ENCODE measurements around the gene MFRP. TPM values are rescaled to one million over a fixed set of nuclear protein-coding genes. Genes with fewer than 3 reads are reported as not detected.

The MFRP gene
- total RNA-seq, 1 donor, result not detected

- DNase-seq (ENCODE audit: low read depth in 2 of 3, low spot score in 2 of 3), result peak in 1 of 3 donors; percentile 62
Measured at GRCh38 chr11:119359365-119360214, 13.1 kb upstream of the MFRP start.

- DNase-seq (ENCODE audit: low read depth in 2 of 3, low spot score in 2 of 3), result no peak
Measured at GRCh38 chr11:119357074-119357473, 10.6 kb upstream of the MFRP start.

DNA sequence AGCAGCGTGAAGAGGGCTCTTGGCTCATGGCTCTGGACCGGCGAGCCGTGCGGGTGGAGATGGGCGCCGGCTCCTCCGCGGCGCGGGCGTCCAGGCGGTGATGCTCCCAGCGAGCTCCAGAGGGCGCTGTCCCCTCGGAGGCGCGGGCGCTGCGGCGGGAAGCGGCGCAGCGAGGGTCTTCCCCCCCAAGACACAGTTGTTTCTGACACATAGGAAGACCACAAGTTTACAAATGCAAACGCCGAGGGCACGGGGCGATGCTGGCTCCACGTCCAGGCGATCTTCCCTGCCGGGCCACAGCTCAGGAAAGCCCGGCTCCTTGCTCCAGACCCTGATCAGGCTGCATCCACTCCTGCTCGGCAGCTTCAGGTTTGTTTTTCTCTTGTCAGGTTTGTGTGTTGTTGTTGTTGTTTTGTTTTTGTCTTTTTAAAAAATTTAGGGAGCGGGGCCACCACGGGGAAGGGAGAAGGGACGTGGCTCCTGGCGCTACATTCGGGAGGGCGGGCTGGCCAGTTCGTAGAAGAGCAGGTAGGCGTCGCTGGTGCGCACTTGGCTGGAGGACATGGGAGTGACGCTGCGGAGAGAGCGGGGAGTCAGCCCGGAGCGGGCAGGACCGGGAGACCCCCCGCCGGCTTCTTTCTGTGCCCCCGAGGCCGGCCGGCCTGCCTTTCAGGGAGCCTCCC lies 10.0 kb upstream of the MFRP start:
- peak; percentile 54 to 83 (median 73) for DNase-seq (ENCODE audit: low read depth in 2 of 3, low spot score in 2 of 3)

DNA sequence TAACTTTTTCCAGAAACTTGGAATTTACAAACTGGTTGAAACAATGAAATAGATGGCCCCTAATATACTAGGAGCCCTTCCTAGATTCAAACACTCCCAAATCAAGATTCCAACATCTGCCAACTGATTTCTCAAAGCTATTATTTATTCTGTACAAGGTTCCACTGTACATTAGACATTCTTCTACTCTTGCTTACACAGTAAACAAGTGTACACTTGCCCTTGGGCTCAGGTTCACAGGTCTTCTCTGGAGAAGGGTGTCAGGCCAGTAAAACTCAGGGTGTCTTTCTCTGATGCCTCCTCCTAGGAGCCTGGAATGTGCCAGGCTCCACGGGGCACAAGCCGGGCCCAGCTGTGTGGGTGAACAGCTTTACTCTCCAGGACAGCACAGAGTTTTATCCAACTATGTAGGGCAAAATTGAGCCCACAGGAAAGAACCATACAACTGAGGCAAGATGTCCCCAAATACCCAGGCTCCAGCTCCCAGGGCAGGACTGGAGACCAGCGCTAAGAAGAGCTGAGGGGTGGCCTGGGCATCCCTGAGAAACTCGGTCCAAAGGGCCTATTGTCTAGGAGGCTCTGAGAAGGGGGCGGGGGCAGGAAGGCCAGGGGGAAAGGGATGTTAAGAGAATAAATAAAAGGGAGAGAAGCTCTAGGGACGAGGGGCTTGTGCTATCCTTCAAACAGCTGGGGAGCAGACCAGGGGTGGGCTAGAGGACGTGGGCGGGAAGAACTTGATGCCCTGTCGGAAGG lies 8.8 kb upstream of the MFRP start:
- no peak for DNase-seq (ENCODE audit: low read depth in 2 of 3, low spot score in 2 of 3)

- DNase-seq (ENCODE audit: low read depth in 2 of 3, low spot score in 2 of 3), result no peak
Measured at GRCh38 chr11:119352857-119353260, 6.4 kb upstream of the MFRP start.

GRCh38 chr11:119351232-119351631 lies 4.7 kb upstream of the MFRP start:
- DNase-seq (ENCODE audit: low read depth in 2 of 3, low spot score in 2 of 3), result no peak

DNA sequence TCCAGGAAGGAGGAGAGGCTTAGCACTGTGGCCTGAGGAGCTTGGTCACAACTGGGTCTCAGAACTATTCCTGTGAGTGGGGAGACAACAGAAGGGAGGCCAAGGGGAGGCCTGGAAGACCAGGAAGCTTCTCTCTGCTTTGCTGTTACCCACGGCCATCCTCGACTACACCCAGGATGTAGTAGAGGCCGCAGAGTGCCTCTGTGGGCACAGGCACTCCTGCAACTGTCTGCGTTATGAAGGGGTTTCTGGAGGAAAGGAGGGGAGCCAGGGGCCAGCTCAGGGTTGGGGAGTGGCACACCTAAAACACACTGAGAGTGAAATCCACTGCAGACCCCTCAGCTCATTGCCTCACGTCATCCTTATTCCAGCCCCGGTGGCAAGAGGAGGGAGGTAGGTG lies 3.8 kb upstream of the MFRP start:
- no peak for DNase-seq (ENCODE audit: low read depth in 2 of 3, low spot score in 2 of 3)

DNA sequence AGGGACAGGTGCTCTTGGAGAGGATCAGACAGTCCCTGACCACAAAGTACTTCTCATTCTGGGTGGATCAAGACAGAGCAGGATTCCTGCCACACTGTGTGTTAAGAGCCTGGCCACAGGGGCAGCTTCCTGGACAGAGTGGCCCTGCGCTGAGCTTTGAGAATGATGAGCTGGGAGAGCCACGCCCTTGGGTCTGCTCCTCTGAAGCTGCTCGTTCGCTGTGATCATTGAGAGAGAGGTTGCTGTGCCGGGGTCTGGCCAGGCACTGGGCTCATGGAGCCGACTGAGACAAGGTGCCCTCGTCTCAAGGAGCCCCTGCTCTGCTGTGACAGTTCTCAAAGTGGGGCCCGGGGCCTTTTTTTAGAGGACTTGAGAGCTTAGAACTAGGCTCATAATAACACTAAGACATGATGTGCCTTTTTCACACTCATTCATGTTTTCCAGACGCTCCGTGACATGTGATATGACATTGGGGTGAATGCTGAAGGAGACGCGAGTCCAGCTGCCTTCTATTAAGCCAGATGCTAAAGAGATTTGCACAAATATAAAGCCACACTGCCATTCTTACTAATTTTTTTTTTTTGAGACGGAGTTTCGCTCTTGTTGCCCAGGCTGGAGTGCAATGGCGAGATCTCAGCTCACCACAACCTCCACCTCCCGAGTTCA lies 1.6 kb upstream of the MFRP start:
- DNase-seq (ENCODE audit: low read depth in 2 of 3, low spot score in 2 of 3), result no peak

GRCh38 chr11:119347242-119347641 lies 737 bp upstream of the MFRP start:
- no peak for DNase-seq (ENCODE audit: low read depth in 2 of 3, low spot score in 2 of 3)

DNA sequence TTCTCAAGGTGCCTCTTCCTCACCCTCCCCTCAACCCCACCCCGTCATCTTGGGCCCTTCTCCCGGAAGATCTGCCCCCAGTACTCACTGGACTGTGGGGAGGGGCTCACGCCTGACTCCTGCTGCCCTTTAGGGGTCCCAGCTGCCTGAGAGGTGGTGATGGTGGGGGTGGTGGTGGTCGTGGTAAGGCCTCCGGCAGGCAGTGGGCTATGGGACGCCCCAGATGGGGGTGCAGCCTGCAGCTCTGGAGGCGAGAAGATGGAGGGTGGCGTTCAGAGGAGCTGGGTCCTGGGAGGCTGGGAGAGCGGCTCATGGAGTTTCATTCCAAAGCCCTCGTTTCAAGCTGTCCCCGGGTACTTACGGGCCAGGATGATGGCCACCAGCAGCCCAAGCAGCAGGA lies 820 bp downstream of the MFRP start:
- DNase-seq (ENCODE audit: low read depth in 2 of 3, low spot score in 2 of 3), result no peak

GRCh38 chr11:119344291-119345010 lies 2.1 kb downstream of the MFRP start:
- DNase-seq (ENCODE audit: low read depth in 2 of 3, low spot score in 2 of 3), result no peak

DNA sequence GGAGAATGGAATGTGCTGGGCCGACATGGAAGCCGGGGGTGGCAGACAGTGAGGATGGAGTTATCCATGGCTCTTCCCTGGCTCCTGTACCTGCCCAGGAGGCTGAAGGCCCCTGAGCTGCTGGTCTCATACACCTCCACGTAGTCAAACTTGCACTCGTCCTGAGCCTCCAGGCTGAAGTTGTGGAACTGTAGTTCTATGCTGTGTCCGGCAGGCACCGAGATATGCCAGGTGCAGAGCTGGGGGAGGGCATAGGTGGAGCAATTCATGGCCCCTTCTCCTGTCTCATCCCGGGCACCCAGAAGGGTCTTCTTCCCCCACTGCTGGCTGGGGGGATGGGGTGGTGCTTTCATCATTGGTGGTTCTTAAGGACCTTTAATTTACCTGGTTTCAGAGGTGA lies 2.8 kb downstream of the MFRP start:
- no peak for DNase-seq (ENCODE audit: low read depth in 2 of 3, low spot score in 2 of 3)

GRCh38 chr11:119342362-119343130 lies 4.0 kb downstream of the MFRP start:
- no peak for DNase-seq (ENCODE audit: low read depth in 2 of 3, low spot score in 2 of 3)

- DNase-seq (ENCODE audit: low read depth in 2 of 3, low spot score in 2 of 3), result no peak
Measured at GRCh38 chr11:119342023-119342300, 4.5 kb downstream of the MFRP start.

DNA sequence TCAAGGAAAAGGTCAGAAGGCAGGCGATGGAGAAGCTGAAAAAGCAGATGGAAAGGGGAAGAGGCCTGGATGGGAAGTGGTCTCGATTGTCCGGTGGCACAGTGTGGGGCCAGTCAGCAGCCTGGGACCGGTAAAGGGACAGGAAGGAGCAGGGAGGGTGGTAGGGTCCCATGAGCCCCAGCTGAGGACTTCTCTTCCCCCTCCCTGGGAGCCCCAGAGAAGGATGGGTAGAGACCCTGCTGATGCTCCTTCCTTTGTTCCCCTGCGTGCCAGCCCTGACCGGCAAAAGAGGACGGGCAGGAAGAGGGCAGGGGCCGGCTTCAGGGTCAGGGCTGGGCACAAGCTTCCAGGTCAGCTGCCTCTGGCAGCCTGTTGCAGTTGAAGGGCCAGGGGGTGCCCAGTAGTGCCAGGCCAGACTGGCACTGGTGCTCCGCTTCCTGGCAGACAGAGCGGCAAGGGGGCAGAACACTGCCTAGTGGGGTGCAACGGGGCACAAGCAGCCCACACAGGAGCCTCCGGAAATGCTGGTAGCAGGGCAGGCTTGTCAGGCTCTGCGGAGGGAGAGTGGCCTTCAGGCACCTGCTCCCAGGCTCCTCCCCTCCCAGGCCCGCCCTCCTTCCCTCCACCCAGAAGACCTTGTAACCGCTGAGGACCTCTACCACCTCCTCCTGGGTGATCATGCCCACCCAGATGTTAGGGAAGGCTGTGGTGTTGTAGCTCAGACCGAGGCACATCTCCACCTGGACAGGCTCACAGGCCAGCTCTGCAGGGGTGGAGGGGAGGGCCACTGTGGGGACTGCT lies 5.1 kb downstream of the MFRP start:
- peak in 1 of 3 donors; percentile 39 for DNase-seq (ENCODE audit: low read depth in 2 of 3, low spot score in 2 of 3)

DNA sequence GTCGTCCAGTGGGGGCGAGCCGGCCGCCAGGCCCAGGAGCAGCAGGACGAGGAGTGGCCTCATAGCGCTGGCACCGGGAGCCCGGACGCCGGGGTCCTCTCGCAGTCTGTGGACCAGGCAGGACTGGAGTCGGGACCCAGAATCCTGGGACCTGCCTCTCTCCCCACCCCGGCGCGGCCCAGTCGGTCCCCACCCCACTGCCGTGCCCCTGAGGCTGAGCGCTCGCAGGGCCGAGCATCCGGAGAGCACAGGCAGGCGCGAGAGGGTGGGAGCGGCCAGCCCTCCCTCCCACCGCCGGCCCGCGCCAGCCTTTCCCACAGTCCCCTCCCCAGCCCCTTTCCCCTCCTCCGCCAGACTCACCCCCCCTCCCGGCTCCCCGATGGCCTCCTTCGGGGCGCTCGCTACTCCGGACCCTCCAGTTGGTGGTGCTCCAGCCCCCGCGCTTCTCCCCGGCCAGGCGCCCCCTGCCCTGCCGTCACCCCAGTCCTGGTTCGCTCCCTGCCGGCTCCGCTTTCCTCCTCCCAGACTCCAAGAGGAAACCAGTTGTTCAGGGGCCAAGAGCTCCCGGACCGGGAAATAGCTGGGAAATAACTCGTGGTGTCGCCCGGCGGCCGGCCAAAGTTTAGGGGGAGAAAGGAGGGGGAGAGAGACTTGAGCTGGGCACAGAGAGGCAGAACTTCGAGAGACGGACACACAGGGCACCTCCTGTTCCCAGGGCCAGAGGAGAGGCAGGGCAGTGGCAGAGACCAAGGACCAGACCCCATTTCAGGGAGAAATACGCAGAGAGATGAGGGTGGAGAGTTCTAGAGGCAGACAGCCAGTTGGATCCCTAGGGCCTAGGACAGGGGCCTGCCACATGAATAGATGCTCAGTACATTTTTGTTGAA lies 5.9 kb downstream of the MFRP start, which contains the start of gene C1QTNF5:
Gene C1QTNF5 (minus strand): TSS at position 549 of the 887 bp plus-strand sequence. CDS start 486 bp downstream, at position 63.
- DNase-seq (ENCODE audit: low read depth in 2 of 3, low spot score in 2 of 3), result no peak

DNA sequence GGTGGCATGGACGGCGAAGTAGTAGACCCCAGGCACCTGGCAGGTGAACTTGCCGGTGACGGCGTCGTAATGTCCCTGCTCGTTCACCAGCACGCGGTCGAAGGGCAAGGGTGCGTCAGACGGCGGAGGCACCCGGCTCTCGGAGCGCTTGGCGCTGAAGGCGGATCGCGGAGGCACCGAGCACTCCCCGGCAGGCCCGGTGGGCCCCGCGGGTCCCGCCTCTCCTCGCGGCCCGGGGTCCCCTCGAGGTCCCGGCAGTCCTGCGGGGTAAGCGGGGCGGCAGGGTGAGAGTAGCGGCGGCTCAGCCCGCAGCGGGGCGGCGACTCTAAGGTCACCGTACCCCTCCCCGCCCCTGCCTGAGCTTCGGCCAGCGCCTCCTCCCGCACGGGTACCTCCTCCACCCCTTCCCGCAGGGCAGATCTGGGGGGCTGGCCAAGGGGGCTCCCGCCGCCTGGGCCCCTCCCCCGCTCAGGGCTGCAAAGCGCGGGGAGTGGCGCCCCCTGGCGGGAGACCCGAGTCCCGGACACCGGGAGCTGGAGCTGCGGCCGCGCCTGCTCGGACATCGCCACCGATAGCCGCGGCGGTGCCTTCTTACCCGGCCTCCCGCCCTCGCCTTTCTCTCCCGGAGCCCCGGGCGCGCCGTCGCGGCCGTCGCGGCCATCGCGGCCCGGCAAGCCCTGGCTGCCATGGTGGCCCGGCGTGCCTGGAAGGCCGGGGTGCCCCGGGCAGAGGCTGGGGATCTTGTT lies 6.7 kb downstream of the MFRP start:
- peak in 1 of 3 donors; percentile 35 for DNase-seq (ENCODE audit: low read depth in 2 of 3, low spot score in 2 of 3)
